Mucosa of rectum (tissue), 2 donors: Measurements from ENCODE around the gene SIRPB2.

Source experiments
- H3K27ac ChIP-seq, 2 donors: one replicate each; pipeline ENCODE4 v1.7.0; 2013; ENCODE audit warnings: inconsistent platforms in 2 of 2, low read depth in 2 of 2, low read length in 2 of 2
- H3K27me3 ChIP-seq, 2 donors: one replicate each; pipeline ENCODE4 v1.7.0; 2013; ENCODE audit warnings: low read length in 2 of 2; ENCODE audit not compliant: control insufficient read depth in 2 of 2, insufficient read depth in 2 of 2
- H3K36me3 ChIP-seq, 2 donors: one replicate each; pipeline ENCODE4 v1.7.0; 2013; ENCODE audit warnings: low read length in 2 of 2; ENCODE audit not compliant: control insufficient read depth in 2 of 2, insufficient read depth in 2 of 2
- H3K4me1 ChIP-seq, 2 donors: one replicate each; pipeline ENCODE4 v1.7.0; 2013; ENCODE audit warnings: low read length in 2 of 2, mild to moderate bottlenecking in 1 of 2; ENCODE audit not compliant: control insufficient read depth in 2 of 2, insufficient read depth in 2 of 2
- H3K4me3 ChIP-seq, 2 donors: one replicate each; pipeline ENCODE4 v1.7.0; 2013; ENCODE audit warnings: low read length in 2 of 2
- H3K9ac ChIP-seq, 2 donors: one replicate each; pipeline ENCODE4 v1.7.0; 2013; ENCODE audit warnings: low read length in 2 of 2, low read depth in 1 of 2, mild to moderate bottlenecking in 1 of 2
- H3K9me3 ChIP-seq, 2 donors: one replicate each; pipeline ENCODE4 v1.7.0; 2013; ENCODE audit warnings: low read length in 2 of 2; ENCODE audit not compliant: control insufficient read depth in 2 of 2
- donor health status: healthy.
- donor health status: Normal muscosa, but diverticular disease.

SIRPB2 gene

DNA sequence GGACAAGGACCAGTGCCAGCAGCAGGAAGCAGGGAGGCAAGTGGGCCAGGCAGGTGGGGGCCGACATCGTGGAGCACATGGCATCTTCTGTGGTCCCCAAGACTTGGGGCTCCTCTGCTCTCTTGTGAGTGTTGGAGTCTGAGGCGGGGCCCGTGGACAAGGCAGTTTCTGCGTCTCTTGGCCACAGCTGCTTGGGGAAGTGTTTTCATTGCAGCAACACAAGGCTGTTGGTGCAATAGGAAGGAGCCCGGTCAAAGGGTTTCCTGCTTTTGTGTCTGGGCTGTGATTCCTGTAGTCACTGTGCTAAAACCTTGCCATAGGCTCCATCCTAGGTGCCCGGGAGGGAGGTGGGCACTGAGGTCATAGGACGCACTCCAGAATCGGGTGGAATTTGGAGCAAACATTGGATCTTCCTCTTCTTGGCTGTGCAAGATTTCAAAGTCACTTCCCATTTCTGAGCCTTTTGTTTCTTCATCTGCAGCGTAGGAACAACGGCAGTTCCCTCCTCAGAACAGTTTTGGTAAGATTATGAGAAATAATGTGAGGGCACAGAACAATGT is at the start of gene SIRPB2:
TSS of gene SIRPB2 (minus strand) at position 140 of the 560 bp plus-strand sequence. CDS start at position 79, 61 bp downstream.
- H3K27ac ChIP-seq: peak within 1 kb of the TSS; percentile 44 to 71
- no peaks in the 10 kb centered on the region for H3K4me1 ChIP-seq
- no peaks in the 10 kb centered on the region for H3K9me3 ChIP-seq
- H3K4me3 ChIP-seq: peak within 1 kb of the TSS; percentile 11 to 48
- peak within 1 kb of the TSS in 1 of 2 donors; percentile 12 for H3K9ac ChIP-seq
- H3K27me3 ChIP-seq: no peaks in the 10 kb centered on the region
- H3K36me3 ChIP-seq: no peaks in the 10 kb centered on the region

DNA sequence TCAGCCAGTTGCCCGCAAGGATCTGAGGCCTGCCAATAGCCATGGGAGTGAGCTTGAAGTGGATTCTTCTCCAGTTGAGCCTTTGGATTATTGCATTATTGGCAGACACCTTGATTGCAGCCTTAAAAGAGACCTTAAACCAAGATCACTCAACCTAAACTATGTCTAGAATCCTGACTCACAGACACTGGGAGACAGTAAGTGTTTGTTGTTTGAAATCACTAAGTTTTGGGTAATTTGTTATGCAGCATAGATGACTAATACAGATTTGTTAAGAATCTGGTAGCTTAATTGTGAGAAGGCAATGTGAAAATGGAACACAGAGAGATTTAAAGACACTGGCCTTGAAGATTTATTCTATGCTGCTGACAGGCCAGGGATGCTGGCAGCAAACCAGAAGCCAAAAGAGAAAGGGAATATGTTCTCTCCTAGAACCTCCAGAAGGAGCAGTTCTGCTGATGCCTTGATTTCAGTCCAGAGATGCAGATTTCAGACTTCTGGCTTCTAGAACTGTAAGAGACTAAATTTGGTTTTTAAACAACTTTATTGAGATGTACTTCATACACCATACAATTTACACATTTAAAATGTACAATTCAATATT is 48.7 kb upstream of the SIRPB2 start:
- Histone ChIP-seq H3K4me3 (no peak overlapping the region), H3K27me3 (no peaks in the 10 kb centered on the region), H3K9ac (no peak overlapping the region), H3K36me3 (no peaks in the 10 kb centered on the region), H3K9me3 (peaks cover 0 to 2% of the 10 kb centered on the region in 2 donors), H3K4me1 (peaks cover 0 to 2% of the 10 kb centered on the region in 2 donors), H3K27ac (no peak overlapping the region)

DNA sequence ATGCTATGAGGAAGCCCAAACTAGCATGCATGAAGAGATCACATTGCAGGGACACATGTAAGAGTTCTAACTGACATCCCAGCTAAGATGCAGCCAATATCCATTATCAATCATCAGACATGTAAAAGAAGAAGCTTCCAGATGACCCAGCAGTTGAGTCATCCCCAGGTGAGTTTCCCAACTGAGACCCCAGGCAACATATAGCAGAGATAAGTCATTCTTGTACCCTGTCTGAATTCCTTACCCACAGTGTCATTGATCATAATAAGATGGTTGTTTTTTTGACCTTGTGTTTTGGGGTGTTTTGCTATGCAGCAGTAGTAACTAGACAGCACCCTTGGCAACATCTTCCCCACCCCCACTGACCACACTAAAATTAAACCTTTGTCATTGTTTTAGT is 47.4 kb upstream of the SIRPB2 start:
- Histone ChIP-seq H3K27me3 (no peaks in the 10 kb centered on the region), H3K4me3 (no peak overlapping the region), H3K9ac (no peak overlapping the region), H3K36me3 (no peaks in the 10 kb centered on the region), H3K27ac (no peak overlapping the region), H3K4me1 (peaks cover 0 to 2% of the 10 kb centered on the region in 2 donors), H3K9me3 (peaks cover 0 to 2% of the 10 kb centered on the region in 2 donors)

DNA sequence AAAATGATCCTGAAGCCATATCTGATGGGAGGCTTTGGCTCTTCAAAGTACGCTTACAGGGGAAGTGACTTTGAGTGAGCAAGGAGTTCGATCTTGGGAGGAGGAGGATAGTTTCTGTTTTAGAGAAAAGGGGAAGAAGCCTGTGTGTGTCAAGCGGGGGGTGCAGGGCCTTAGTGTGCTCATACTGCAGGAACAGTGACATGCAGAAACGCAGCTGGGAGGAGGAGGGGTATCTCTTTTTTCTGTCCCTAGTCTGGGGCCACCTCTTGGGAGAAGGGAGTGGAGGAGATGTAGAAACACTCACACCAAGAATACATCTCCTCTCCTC is 46.5 kb upstream of the SIRPB2 start:
- Histone ChIP-seq H3K36me3 (no peaks in the 10 kb centered on the region), H3K9ac (no peak overlapping the region), H3K9me3 (peaks cover 0 to 2% of the 10 kb centered on the region in 2 donors), H3K27ac (peak overlapping the region; percentile 55 to 65), H3K4me1 (peaks cover 0 to 2% of the 10 kb centered on the region in 2 donors), H3K4me3 (no peak overlapping the region), H3K27me3 (no peaks in the 10 kb centered on the region)

DNA sequence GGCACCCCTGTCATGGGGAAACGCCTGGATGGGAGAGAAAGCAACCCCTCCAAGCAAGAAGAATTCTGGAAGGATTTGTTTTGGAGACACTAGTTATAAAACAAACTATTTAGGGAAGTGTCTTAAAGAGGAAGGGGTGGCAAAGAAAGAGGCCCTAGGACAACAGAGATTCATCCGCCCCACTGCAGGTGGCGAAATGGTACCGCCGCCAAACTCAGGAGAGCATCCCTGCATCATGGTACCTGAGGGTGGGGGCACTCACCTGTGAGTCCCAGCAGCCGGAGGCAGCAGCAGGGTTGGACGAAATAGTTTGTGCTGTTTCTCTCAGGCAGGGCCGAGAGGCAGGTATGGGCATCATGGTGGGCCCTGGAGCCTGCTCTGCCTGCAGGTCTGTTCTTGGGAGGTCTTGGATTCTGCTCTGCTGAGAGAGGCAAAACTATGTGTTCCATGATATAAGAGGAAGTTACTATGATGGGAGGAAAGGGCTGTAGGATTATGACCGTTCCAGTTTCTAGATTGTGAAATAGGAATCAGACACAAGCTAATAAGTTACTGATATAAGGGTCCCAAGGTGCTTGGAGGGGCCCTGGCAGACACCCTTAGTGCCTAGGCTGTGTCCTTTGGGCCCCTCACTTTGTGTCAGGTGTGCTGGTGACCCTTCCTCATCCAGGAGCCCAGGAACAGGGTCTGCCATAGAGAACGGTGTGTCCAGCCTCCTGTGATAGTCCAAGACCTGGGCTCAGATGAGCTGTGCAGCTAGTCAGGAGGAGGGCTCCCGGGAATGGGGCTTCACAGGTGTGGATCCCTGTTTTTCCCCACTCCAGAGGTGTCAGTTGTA is 45.9 kb upstream of the SIRPB2 start:
- Histone ChIP-seq H3K27me3 (no peaks in the 10 kb centered on the region), H3K4me3 (no peak overlapping the region), H3K9me3 (peaks cover 0 to 2% of the 10 kb centered on the region in 2 donors), H3K27ac (peak overlapping the region; percentile 61 to 65), H3K4me1 (peaks cover 0 to 2% of the 10 kb centered on the region in 2 donors), H3K9ac (no peak overlapping the region), H3K36me3 (no peaks in the 10 kb centered on the region)

DNA sequence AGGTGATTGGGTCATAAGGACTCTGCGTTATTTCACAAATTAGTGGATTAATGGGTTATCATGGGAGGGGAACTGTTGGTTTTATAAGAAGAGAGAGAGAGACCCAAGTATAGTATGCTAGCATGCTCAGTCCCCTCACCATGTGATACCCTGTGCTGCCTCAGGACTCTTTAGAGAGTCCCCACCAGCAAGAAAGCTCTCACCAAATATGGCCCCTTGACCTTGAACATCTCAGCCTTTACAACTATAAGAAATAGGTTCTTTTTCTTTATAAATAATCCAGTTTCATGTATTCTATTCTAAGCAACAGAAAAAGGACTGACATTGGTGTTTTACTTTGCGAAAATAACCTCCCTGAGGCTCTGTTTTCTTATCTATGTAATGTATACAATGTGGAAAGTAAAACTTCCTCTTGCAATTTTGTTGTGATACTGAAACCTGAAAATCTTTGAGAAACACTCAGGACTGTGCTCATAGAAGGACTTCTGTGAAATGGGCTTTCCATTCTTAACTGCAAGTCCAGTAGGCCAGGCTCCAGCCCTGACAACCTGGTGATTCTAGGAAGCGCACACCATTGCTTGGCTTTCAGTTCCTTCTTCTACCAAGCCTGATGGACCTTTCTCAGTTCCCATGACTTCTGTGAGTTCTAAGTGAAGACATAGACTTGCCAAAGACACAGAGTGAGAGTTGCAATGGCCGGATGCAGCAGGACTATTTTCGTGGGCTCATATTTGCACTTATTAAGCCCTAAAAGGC is 44.4 kb upstream of the SIRPB2 start:
- Histone ChIP-seq H3K4me3 (no peak overlapping the region), H3K27ac (no peak overlapping the region), H3K9me3 (peaks cover 0 to 2% of the 10 kb centered on the region in 2 donors), H3K36me3 (no peaks in the 10 kb centered on the region), H3K9ac (no peak overlapping the region), H3K4me1 (peaks cover 0 to 2% of the 10 kb centered on the region in 2 donors), H3K27me3 (no peaks in the 10 kb centered on the region)

DNA sequence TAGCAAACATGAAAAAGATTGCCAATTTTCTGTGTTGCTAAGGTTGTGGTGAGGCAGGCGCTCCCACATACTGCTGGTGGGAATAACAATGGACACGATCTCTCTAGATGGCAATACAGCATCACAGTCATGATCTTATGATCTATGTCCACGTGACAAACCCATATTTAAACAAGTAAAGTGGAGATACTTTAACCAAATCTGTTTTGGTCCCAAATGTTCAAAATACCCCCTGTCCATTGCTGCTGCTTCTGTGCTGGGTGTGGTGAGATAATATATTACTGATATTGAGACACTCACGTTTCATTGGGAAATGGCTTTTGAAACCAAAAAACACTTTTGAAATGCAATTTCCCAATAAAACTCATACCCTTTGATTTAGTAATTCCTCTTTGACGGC is 43.3 kb upstream of the SIRPB2 start:
- no peaks in the 10 kb centered on the region for H3K27me3 ChIP-seq

DNA sequence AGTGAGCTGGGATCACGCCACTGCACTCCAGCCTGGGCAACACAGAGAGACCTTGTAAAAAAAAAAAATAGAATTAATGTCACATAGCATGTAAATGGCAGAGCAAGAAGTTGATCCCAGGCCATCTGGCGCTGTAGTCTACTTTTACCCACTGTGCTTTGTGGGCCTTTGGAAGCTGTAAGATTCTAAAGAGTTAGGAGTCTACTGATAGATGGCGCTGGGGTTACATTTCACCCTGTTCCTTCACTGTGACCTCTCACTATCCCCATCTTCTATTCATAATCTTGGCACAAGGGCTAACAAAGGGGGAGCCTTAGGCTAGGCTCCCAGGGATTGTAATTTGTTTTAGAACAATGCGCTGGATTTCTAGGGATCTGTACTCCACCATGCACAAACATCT is 41.8 kb upstream of the SIRPB2 start:
- no peaks in the 10 kb centered on the region for H3K9me3 ChIP-seq
- H3K27ac ChIP-seq: no peak overlapping the region
- H3K9ac ChIP-seq: no peak overlapping the region
- no peaks in the 10 kb centered on the region for H3K27me3 ChIP-seq
- H3K4me1 ChIP-seq: peaks cover 0 to 2% of the 10 kb centered on the region in 2 donors
- H3K36me3 ChIP-seq: no peaks in the 10 kb centered on the region
- no peak overlapping the region for H3K4me3 ChIP-seq

More for the DNA sequence above, 43.3 kb upstream of the SIRPB2 start:
- no peak overlapping the region for H3K9ac ChIP-seq
- H3K4me1 ChIP-seq: peaks cover 0 to 2% of the 10 kb centered on the region in 2 donors
- no peak overlapping the region for H3K4me3 ChIP-seq
- no peaks in the 10 kb centered on the region for H3K36me3 ChIP-seq
- no peak overlapping the region for H3K27ac ChIP-seq
- H3K9me3 ChIP-seq: no peaks in the 10 kb centered on the region

DNA sequence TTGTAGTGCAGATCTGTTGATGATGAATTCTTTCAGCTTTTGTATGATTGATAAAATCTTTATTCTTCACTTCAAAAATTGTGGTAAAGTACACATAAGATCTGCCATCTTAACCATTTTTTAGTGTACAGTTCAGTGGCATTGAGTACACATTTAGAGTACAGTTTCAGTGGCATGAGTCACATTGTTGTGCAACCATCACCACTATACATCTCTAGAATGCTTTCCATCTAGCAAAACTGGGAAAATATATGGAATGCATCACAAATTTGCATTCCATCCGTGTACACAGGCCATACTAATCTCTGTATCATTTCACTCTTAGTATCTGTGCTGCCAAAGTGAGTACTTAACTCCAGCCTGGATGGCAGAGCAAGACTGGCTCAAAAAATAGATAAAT is 37.6 kb upstream of the SIRPB2 start:
- Histone ChIP-seq H3K9ac (no peak overlapping the region), H3K27ac (no peak overlapping the region), H3K9me3 (no peaks in the 10 kb centered on the region), H3K4me1 (no peaks in the 10 kb centered on the region), H3K4me3 (no peak overlapping the region), H3K36me3 (no peaks in the 10 kb centered on the region), H3K27me3 (no peaks in the 10 kb centered on the region)

DNA sequence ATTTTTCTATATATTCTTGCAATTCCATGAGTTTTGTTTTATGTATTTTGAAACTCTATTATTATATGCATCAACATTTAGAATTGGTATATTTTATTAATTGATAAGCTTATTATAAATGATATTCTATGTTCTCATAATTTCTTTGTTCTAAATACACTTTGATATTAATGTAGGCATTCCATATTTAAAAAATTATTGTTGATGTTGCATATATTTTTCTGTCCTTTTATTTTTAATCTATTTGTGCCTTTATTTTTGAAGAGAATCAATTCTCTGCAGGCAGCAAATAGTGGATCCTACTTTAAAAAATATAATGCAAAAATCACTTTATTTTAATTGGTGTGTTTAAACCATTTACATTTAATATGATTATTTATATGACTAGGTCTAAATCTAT is 36.7 kb upstream of the SIRPB2 start:
- H3K36me3 ChIP-seq: no peaks in the 10 kb centered on the region

More for the DNA sequence above, 36.7 kb upstream of the SIRPB2 start:
- Histone ChIP-seq H3K4me3 (no peak overlapping the region), H3K9me3 (no peaks in the 10 kb centered on the region), H3K9ac (no peak overlapping the region), H3K27ac (no peak overlapping the region), H3K27me3 (no peaks in the 10 kb centered on the region), H3K4me1 (no peaks in the 10 kb centered on the region)
